ENCODE results near the gene ZFAND6.
"Not testable (repeated sequence)": the region's sequence is repeated elsewhere in the genome, so short reads cannot be mapped to it uniquely, and the experiment has no call there.

The ZFAND6 gene

DNA sequence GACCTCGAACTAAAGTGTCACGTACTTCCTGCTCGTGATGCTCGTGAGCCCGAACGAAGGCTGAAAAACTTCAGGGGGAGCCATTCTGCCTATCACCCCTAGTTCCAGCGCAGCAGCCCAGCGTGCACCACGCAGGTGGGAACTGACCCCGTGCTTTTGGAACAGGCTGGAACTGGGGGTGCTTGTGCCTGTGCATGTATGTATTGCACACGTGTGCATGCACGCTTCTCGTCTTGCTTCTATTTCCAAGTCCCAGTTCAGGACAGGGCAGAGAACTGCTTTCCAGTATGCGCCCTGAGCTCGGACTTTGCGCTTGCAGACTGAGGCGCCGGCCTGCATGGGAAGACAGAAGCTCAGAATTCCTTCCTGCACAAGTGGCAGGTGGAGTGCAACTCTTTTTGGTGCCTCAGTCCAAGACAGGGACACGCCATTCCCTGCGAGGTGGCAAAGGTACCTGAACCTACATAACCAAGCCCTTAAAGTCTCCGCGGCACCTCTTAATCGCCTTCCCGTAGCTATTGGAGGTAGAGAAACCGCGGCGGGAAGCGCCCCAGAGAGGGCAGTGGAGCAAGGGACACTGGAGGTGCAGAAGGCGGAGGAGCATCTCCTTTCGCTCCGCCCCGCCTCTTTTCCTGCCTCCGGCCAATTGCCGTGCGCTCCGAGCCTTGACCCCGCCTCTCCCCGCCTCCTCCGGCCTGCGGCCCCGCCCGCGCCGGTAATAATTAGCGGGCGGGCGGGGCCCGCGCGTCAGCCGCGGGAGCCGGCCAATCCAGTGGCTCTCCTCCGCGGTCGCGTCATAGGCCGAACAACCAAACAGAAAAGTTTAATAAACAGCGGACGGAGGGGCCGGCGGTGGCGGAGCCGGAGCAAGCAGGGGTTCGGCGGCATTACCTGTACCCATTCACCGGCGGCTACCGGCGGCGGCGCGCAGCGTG, at the start of gene ZFAND6:
TSS of gene ZFAND6 (plus strand) at position 826 of the 935 bp plus-strand sequence. CDS start 60,669 bp downstream, outside the sequence.
- peak; percentile 88 to 94 for DNase-seq (ENCODE audit: low read depth in 2 of 2)

DNA sequence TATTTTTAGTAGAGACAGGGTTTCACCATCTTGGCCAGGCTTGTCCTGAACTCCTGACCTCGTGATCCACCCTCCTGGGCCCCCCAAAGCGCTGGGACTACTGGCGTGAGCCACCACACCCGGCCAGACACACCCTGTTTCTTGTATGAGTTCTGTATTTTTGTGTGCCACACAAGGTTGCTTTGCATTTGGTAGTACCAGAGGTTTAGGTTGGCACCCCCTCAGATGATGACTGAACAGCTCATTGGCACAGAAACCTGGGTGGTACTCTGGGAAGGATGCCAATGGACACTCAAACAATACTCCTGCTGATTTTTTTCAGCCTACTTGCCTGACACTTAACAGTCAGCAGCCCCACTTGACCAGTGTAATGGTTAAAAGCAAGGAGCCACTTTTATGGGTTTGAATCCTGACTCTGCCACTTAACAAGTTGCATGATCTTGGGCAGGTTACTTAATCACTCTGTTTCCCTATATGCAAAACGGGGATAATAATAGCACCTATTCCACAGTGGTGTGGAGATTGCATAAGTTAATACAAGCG, 49.3 kb upstream of the ZFAND6 start:
- no peak for DNase-seq (ENCODE audit: low read depth in 2 of 2)

DNA sequence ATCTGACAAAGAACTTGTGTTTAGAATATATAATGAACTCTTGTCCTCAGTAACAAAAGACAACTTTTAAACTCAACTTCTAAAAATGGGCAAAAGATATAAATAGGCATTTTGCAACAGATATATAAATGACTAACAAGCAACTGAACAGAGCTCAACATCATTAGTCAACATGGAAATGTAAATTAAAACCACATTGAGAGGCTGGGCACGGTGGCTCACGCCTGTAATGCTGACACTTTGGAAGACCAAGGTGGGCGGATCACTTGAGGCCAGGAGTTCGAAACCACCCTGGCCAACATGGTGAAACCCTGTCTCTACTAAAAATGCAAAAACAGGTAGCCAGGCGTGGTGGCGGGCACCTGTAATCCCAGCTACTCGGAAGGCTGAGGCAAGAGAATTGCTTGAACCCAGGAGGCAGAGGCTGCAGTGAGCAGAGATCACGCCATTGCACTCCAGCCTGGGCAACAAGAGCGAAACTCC, 48.4 kb upstream of the ZFAND6 start:
- DNase-seq (ENCODE audit: low read depth in 2 of 2), result not testable (repeated sequence)

DNA sequence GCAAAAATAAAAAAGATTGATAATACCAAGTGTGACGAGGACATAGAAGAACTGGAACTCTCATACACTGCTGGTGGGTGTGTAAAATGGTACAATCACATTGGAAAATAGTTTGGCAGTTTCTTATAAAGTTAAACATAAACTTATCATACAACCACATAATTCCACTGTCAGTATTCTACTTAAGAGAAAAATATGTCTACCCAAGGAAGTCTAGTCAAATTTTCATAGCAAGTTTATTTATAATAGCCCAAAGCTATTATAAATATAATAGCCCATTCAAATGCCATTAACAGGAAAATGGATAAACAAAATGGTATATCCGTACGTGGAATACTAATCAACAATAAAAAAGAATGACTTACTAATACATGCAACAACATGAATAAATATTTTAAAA, 47.9 kb upstream of the ZFAND6 start:
- DNase-seq (ENCODE audit: low read depth in 2 of 2), result no peak

DNA sequence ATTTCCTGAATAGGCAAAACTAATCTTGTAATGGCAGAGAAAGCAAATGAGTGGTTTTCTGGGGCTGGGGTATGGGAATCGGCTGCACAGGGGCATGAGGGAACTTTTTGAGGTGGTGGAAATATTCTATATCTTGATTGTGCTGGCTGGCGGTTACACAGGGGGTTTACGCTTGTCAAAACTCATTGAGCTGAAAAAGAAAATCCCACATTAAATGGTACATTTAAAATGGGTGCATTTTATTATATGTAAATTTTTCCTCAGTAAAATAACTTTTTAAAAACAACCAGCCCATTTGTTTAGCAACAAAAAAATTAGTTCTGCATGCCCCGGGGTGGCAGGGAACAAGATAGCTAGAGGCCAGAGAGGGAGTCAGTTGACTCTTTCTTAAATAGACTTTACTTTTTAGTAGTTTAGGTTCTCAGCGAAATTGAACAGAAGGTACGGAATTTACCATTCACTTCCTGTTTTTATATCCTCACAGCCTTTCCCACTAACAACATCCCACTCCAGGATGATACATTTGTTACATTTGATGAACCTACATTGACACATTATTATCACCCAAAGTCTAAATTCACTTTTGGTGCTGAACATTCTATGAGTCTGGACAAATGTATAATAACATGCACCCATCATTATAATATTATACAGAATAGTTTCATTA, 47.3 kb upstream of the ZFAND6 start:
- no peak for DNase-seq (ENCODE audit: low read depth in 2 of 2)

DNA sequence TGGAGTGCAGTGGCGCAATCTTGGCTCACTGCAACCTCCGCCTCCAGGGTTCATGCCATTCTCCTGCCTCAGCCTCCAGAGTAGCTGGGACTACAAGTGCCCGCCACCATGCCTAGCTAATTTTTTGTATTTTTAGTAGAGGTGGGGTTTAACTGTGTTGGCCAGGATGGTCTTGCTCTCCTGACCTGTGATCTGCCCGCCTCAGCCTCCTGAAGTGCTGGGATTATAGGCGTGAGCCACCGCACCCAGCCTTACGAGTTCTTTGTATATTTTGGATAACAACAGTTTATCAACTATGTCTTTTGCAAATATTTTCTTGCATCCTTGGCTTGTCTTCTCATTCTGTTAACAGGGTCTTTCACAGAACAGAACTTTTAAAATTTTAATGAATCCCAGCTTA, 45.3 kb upstream of the ZFAND6 start:
- not testable (repeated sequence) for DNase-seq (ENCODE audit: low read depth in 2 of 2)

- DNase-seq (ENCODE audit: low read depth in 2 of 2), result no peak
Measured at GRCh38 chr15:80015156-80015555, 44.3 kb upstream of the ZFAND6 start.

DNA sequence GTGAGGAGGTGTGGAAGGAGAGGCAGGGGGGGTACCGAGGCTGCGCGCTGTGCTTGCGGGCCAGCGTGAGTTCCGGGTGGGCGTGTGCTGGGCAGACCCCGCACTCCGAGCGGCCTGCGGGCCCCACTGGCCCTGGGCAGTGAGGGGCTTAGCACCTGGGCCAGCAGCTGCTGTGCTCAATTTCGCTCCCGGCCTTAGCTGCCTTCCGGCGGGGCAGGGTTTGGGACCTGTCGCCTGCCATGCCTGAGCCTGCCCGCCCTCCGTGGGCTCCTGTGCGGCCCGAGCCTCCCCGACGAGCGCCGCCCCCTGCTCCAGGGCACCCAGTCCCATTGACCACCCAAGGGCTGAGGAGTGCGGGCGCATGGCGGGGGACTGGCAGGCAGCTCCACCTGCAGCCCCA, 43.0 kb upstream of the ZFAND6 start:
- not testable (repeated sequence) for DNase-seq (ENCODE audit: low read depth in 2 of 2)

DNA sequence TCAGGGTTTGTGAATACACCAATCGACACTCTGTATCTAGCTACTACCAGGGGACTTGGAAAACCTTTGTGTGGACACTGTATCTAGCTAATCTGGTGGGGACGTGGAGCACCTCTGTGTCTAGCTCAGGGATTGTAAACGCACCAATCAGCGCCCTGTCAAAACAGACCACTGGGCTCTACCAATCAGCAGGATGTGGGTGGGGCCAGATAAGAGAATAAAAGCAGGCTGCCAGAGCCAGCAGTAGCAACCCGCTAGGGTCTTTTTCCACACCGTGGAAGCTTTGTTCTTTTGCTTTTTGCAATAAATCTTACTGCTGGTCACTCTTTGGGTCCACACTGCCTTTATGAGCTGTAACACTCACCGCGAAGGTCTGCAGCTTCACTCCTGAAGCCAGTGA, 42.3 kb upstream of the ZFAND6 start:
- DNase-seq (ENCODE audit: low read depth in 2 of 2), result not testable (repeated sequence)

GRCh38 chr15:80019168-80019745, 40.2 kb upstream of the ZFAND6 start:
- no peak for DNase-seq (ENCODE audit: low read depth in 2 of 2)

DNA sequence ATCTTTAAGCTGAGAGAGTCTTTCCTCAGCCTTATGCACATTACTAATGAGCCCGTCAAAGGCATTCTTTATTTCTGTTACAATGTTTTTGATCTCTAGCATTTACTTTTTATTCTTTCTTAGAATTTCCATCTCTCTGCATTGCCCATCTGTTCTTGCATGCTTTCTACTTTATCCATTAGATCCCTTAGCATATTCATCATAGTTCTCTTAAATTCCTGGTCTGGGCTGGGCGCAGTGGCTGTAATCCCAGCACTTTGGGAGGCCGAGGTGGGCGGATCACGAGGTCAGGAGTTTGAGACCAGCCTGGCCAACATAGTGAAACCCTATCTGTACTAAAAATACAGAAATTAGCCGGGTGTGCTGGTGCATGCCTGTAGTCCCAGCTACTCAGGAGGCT, 39.3 kb upstream of the ZFAND6 start:
- DNase-seq (ENCODE audit: low read depth in 2 of 2), result not testable (repeated sequence)

GRCh38 chr15:80020731-80021130, 38.7 kb upstream of the ZFAND6 start:
- DNase-seq (ENCODE audit: low read depth in 2 of 2), result no peak

DNA sequence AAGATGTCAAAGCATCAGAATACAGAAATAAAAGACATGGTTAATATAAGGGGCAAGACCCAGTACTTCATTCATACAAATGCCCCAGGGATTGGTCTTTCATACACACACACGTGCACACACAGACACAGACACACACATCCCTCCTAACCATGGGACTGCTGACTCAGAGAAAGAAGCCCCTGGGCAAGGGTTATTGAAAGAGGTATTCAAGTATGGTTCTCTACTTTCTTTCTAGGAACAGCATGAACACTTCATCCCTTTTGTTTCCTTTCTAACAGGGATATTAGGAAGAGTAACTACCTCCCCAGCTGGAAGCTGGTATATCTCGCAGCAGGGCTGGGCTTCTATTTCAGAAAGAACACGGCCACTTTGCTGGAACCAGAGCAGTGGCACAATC, 33.2 kb upstream of the ZFAND6 start:
- no peak for DNase-seq (ENCODE audit: low read depth in 2 of 2)

DNA sequence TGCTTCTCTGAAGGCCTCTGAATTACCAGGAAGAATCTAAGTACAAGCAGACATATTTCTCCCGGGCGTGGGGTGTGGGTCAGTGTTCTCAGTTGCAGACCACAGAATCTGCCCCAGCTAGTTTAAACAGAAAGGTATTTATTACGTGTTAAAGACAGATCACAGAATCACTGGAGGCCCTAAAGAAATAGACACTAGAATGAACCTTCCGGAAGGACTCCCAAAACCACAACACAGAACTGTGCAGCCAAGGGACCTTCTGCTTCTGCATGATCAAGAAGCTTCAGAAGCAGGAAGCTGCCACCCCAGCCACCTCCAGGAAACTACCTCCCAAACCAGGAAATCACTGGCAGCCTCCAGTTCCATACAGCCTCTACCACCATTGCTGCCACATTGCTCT, 32.7 kb upstream of the ZFAND6 start:
- DNase-seq (ENCODE audit: low read depth in 2 of 2), result no peak

GRCh38 chr15:80028937-80029336, 30.5 kb upstream of the ZFAND6 start:
- no peak for DNase-seq (ENCODE audit: low read depth in 2 of 2)

DNA sequence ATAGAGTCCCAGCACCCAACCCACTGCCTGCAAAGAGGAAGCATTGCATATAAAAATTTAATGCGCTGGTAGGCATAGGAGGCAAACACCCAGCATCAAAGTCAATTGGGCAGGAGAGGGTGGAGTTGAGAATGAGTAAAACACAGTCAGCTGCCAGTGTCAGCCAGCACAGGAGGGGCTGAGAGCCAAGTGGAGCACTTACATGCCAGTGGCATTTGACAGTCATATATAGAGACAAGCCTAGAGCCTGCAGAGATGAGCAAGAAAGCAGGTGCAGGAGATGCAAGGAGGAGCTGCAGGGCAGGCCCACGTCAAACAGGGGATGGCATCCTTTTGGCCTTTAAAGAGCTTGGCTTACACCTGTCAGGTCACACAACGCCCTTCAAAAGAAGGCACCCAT, 27.6 kb upstream of the ZFAND6 start:
- DNase-seq (ENCODE audit: low read depth in 2 of 2), result no peak

DNA sequence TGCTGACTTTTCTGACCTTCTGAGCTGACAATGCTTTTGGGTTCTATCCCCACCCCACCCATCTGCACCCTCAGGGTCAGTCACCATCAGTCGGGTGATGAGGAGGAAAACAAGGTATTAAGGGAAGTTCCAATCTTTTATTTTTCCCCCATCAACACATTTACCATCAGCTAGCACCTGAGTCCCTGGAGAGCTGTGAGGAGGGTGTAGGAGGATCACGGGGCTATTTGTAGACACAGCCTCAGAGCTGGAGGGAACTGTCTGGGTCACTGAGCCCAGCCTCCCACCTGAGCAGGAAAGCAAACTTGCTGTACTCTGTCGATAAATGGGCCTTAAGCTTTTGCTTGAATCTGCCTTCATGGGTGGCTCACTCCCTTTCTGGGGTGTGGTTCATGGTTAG, 24.8 kb upstream of the ZFAND6 start:
- no peak for DNase-seq (ENCODE audit: low read depth in 2 of 2)

DNA sequence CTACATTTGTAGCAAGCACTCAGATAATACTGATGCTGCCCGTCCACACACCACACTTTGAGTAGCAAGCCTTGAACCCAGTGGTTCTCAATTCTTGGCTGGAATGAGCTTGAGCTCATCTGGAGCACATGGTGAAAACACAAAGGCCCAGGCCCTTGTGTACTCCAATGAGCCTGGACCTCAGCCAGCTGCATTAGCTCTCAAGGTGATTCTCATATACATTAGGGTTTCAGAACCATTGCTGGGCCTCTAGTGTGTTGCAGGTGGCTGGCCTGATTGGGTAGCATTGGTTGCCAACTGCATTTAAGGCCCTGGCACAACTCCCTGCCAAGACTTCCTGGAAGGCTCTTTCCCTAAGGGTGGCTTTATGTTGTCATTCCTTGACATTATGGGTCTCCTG, 23.4 kb upstream of the ZFAND6 start:
- no peak for DNase-seq (ENCODE audit: low read depth in 2 of 2)

DNA sequence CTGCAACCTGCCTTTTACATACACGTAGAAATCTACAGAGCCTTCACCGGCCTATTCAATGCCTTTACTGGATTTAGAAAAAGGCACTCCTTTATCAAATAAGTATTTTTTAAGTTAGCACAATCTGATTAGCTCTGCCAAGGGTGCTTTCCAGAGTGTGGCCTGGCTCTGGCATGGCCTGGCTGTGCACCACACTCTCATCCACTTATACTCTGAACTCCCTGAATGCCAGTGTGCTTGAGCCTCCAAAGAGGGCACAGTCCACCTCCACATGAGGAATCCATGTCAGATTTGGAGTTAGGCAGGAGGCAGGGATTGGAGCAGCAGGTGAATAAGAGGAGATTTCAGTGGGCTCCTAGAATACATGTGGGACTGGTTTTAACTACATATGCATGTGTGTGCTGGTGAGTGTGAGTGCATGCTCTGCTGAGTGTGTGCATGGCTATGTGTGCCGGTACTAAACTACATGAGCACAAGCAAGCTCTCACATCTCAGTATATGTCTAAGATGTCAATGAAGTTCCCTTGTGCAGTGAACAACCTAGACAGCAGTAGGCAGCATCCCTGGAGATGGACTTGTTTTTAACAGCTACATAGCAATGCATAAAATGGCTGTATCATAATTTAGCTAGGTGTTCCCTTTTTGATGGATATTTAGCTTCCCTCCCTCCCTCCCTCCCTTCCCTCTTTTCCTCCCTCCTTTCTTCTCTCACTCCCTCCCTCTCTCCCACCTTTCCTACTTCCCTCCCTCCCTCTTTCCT, 17.8 kb upstream of the ZFAND6 start:
- DNase-seq (ENCODE audit: low read depth in 2 of 2), result no peak

DNA sequence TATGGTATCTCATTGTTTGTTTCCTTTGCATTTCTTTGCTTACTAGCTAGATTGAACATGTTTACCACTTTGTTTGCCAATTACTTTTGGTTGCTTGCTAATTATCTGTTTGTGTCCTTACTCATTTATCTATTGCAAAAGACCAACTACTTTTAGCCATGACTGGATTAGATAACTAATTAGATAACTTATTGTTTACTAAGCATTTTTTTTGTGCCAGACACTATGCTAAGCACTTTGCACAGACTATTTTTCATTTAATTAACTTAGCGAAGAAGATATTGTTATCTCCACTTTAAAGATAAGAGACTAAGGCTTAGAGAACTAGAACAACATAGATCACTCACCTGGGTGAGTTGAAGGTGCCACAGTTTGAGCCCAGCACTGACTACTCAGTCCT, 16.9 kb upstream of the ZFAND6 start:
- no peak for DNase-seq (ENCODE audit: low read depth in 2 of 2)

DNA sequence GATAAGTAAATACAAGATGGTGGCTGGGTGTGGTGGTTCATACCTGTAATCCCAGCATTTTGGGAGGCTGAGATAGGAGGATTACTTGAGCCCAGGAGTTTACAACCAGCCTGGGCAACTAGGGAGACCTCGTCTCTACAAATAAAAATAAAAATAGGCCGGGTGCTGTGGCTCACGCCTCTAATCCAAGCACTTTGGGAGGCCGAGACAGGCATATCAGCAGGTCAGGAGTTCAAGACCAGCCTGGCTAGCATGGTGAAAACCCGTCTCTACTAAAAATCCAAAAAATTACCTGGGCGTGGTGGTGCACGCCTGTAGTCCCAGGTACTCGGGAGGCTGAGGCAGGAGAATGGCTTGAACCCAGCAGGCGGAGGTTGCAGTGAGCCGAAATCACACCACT, 14.3 kb upstream of the ZFAND6 start:
- DNase-seq (ENCODE audit: low read depth in 2 of 2), result not testable (repeated sequence)

GRCh38 chr15:80049046-80049445, 10.4 kb upstream of the ZFAND6 start:
- DNase-seq (ENCODE audit: low read depth in 2 of 2), result no peak

All from stimulated activated CD8-positive, alpha-beta memory T cell treated with anti-CD3 and anti-CD28 coated beads, Interleukin-2, amount 100 ng/mL, for 1 hour (primary cell).